Large intestine (tissue), 12 donors: Measurements from ENCODE around the gene MRAP2. TPM values are rescaled to one million over a fixed set of nuclear protein-coding genes. Genes with fewer than 3 reads are reported as not detected.

ENCODE experiments used
- DNase-seq, 2 donors: peaks; one replicate each; pipeline versions ENCODE4 v3.0.0 to v3.0.0-alpha.2; 2013
- H3K27ac ChIP-seq: one replicate; pipeline ENCODE4 v1.5.1; 2013; ENCODE audit warnings: low read length
- H3K27me3 ChIP-seq: 2 replicates; pipeline ENCODE4 v1.6.1; 2013; ENCODE audit warnings: low read length; ENCODE audit not compliant: control insufficient read depth, insufficient read depth
- H3K36me3 ChIP-seq: 2 replicates; pipeline ENCODE4 v1.6.1; 2013; ENCODE audit warnings: low read length; ENCODE audit not compliant: control insufficient read depth, insufficient read depth
- H3K4me1 ChIP-seq: one replicate; pipeline ENCODE4 v1.6.1; 2013; ENCODE audit warnings: low read length; ENCODE audit not compliant: control insufficient read depth, insufficient read depth
- H3K4me3 ChIP-seq: one replicate; pipeline ENCODE4 v1.5.1; 2013; ENCODE audit warnings: low read length
- H3K9me3 ChIP-seq: one replicate; pipeline ENCODE4 v1.6.1; 2013; ENCODE audit warnings: mild to moderate bottlenecking, low read depth, low read length, moderate library complexity; ENCODE audit not compliant: control insufficient read depth
- WGBS: methylation state at CpG from one replicate; pipeline ENCODE4 v1.1.5; 2013; ENCODE audit warnings: low lambda C conversion rate; ENCODE audit not compliant: insufficient coverage; 5-methylcytosine and 5-hydroxymethylcytosine counted together
- long read RNA-seq, 11 donors: transcript quantifications; one replicate each; lab custom pipeline, GENCODE V29; 2026
- polyA plus RNA-seq: library from polyadenylated mRNA; unstranded; fragments of 120-200 nt; gene quantifications from one replicate; pipeline ENCODE4 v1.2.1, GENCODE V29; 2013

MRAP2 gene, protein sequence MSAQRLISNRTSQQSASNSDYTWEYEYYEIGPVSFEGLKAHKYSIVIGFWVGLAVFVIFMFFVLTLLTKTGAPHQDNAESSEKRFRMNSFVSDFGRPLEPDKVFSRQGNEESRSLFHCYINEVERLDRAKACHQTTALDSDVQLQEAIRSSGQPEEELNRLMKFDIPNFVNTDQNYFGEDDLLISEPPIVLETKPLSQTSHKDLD
- polyA plus RNA-seq, result 1.7 TPM
- long read RNA-seq, donor 1, result 0 reads
- long read RNA-seq, donor 2, result 0 reads
- long read RNA-seq, donor 3, partial matches to known transcripts, result 0 of 1 reads
- long read RNA-seq, donor 3, other reads (novel, unspliced or antisense), result 0 of 1 reads
- long read RNA-seq, donor 4, result 0 reads
- long read RNA-seq, donor 5, result 0 reads
- long read RNA-seq, donor 6, partial matches to known transcripts, result 0 of 2 reads
- long read RNA-seq, donor 6, other reads (novel, unspliced or antisense), result 0 of 2 reads
- long read RNA-seq, donor 7, partial matches to known transcripts, result 0 of 2 reads
- long read RNA-seq, donor 7, other reads (novel, unspliced or antisense), result 0 of 2 reads
- long read RNA-seq, donor 8, partial matches to known transcripts, result 0 of 2 reads
- long read RNA-seq, donor 8, other reads (novel, unspliced or antisense), result 0 of 2 reads
- long read RNA-seq, donor 9, result 0 reads
- long read RNA-seq, donor 10, result 0 reads
- long read RNA-seq, donor 11, result 0 reads

DNA sequence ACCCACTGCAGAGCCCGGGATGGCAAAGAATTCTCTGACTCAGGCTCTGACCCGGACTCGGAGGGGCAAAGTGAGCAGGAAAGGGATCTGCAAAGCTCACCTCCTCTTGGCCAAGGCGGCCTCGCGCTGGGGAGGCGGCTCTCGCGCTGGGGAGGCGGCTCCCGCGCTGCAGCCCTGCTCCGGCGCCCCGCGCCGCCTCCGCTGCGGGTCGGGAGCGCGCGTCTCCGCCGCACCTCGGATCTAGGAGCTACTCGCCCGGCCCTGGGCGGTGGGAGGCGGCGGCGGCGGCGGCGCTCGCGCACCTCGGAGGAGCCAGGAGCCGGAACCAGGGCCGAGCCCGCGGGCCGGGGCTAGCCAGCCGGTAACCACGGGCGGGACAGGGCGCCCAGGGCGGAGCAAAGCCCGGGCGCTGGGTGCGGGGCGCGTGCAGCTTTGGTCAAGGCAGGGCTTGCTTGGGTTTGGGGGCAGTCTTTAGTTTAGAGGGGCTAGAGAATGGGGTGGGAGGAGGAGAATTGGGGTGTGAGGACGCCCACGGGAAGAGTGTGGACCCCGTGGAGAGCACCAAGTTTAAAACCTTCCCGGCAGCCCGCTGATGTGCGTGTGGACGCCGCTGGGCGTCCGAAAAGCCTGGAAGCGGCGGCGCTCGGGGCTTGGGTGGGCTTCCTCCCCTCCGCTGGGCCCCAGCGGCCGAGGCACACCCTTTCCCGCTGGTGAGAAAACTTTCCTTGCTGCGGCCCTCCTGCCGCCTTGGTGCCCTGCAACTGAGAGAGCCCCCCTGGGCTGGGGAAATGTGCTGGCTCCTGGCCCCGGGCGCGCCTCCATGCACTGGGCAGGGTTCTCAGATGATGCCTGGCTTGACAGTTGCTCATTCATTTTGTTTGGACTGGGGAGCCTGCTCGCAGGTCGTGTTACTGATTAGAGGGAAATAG, at the start of gene MRAP2:
MRAP2 (plus strand) TSS at position 250 of the 929 bp plus-strand sequence. CDS start 21,547 bp downstream, outside the sequence.
- H3K36me3 ChIP-seq, result no peaks in the 10 kb centered on the region
- peak within 1 kb of the TSS; percentile 52 for H3K4me3 ChIP-seq
- H3K27ac ChIP-seq, result no peak within 1 kb of the TSS
- no peaks in the 10 kb centered on the region for H3K4me1 ChIP-seq
- peak; percentile 31 to 57 for DNase-seq
- peaks cover 12% of the 10 kb centered on the region for H3K27me3 ChIP-seq
- no CpG with 5 or more reads among the region's 78 CpGs for WGBS
- H3K9me3 ChIP-seq, result peaks cover 8% of the 10 kb centered on the region

DNA sequence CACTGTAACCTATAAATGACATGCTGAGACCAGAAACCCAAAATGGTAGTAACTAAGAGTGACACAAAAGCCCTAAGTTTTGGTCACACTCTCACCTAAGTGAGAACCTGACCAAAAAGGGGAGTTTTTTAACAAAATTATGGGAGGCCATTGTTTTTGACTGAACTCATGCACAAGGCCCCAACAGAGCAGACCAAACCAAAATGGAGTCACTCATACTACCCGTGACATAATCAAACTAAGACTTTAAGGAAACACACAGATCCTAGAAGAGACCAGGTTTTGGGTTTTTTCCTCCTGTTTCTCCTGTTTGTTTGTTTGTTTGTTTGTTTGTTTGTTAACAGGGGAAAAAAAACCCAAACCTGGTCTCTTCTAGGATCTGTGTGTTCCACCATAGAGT, 49.2 kb upstream of the MRAP2 start:
- no peaks in the 10 kb centered on the region for H3K9me3 ChIP-seq
- H3K36me3 ChIP-seq, result no peaks in the 10 kb centered on the region
- no peak for DNase-seq
- H3K27ac ChIP-seq, result no peak overlapping the region
- no peaks in the 10 kb centered on the region for H3K4me1 ChIP-seq
- WGBS, result no CpG with 5 or more reads among the region's 1 CpG
- H3K27me3 ChIP-seq, result no peaks in the 10 kb centered on the region
- H3K4me3 ChIP-seq, result no peak overlapping the region

DNA sequence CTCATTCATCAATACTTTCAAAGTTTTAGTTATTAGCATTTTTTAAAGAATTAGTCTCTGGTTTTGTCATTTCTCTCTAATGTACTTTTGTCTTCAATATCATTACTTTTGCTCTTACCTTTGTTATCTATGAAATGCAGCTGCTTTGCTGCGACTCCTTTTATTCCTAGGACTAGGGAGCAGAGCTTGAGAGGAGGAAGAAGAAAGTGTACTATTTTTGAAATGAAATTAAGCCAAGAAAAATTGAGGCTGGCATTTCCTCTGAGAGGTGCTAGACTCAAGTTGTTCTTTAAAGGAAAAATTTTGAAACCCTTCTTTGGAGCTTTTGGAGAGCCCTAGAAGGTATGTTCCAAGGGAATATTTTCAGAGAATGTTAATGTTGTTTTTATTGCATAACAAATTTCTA, 48.3 kb upstream of the MRAP2 start:
- no peak overlapping the region for H3K4me3 ChIP-seq
- no peak overlapping the region for H3K27ac ChIP-seq
- no peaks in the 10 kb centered on the region for H3K27me3 ChIP-seq
- no CpG with 5 or more reads among the region's 1 CpG for WGBS
- H3K9me3 ChIP-seq, result no peaks in the 10 kb centered on the region
- DNase-seq, result no peak
- no peaks in the 10 kb centered on the region for H3K4me1 ChIP-seq
- no peaks in the 10 kb centered on the region for H3K36me3 ChIP-seq

DNA sequence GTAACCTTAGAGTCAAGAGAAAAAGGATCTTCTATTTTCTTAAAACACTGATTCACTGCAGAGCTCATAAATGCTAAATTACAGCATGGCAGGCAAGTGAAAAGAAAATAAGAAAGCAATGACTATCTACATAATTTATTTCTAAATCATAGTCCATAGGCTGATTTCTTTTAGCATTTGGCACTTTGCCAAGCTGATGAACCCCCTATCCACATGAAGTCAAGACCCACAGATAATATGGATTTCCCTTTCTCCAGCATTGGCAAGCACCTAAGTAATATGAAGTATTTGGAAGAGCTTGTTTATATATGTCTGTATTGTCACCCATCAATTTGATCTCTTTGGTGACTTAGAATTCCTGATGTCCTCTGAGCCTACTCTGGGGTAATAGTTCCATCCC, 47.9 kb upstream of the MRAP2 start:
- H3K36me3 ChIP-seq, result no peaks in the 10 kb centered on the region
- H3K27me3 ChIP-seq, result no peaks in the 10 kb centered on the region
- H3K9me3 ChIP-seq, result no peaks in the 10 kb centered on the region
- no peak overlapping the region for H3K27ac ChIP-seq
- H3K4me1 ChIP-seq, result no peaks in the 10 kb centered on the region
- no peak overlapping the region for H3K4me3 ChIP-seq
- DNase-seq, result no peak

DNA sequence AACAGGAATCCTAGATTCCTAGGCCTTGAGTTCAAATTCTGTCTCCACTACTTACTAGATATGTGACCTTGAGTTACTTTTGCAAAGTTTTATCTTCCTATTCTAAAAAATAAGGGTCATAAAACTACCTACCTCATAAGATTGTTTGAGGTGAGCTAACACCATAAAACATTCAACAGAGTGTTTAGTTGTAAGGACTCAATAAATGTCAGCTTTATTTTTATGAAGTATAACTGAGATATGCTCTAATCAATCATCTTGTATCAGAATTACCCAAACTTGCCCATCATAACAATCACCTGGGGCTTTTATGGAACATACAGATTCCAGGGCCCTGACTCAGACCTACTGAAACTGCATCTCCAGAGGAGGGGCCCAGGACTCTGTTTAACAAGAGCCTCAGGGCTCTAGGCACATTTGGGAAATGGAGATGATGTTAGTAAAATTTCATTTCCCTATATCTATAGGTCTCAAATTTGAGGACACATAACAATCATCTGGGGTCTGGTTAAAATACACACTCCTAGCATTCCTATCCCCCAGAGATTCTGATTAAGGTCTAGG, 35.5 kb upstream of the MRAP2 start:
- peaks cover 3% of the 10 kb centered on the region for H3K27me3 ChIP-seq
- no peak for DNase-seq
- H3K27ac ChIP-seq, result no peak overlapping the region
- no peaks in the 10 kb centered on the region for H3K36me3 ChIP-seq
- H3K9me3 ChIP-seq, result no peaks in the 10 kb centered on the region
- H3K4me3 ChIP-seq, result no peak overlapping the region
- H3K4me1 ChIP-seq, result no peaks in the 10 kb centered on the region

DNA sequence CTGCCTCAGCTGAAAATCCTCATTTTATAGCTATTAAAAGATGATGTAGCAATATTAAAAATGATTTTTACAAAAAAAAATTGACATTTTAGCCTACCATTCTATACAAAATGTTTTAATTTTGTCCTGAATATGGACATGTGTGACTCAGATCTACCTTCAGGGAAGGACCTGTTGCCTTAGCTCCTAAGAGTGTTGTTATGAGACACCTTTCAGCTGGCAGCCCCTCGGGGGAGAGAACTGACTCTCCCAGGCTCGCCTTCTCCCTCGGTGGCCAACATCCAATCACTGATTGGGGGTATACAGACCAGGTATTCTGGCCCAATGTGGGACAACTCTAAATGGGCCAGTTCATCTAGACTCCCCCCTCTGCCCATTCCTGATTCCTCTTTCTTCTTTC, 32.5 kb upstream of the MRAP2 start:
- H3K27me3 ChIP-seq, result peaks cover 3% of the 10 kb centered on the region
- no peak for DNase-seq
- no peak overlapping the region for H3K27ac ChIP-seq
- WGBS, result no CpG with 5 or more reads among the region's 3 CpGs
- no peaks in the 10 kb centered on the region for H3K36me3 ChIP-seq
- no peaks in the 10 kb centered on the region for H3K9me3 ChIP-seq
- no peak overlapping the region for H3K4me3 ChIP-seq
- no peaks in the 10 kb centered on the region for H3K4me1 ChIP-seq

DNA sequence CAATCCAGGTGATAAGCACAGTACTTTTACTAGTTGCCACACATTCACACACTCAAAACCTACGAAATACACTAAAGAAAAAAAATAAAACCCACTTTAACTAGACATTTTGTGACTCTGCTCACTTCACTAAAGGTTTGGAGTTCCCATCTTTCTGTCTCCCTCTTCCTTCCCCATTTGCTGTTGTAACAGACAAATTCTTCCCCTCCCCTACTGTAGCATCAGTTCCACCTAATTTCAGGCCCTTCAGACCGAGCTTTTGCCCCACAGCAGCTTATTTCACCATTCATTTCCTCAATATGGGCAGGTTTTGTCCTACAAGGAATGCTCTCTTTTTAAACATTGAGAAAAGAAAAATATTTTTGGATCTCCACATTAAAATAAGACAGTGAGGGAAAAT, 31.3 kb upstream of the MRAP2 start:
- no peak overlapping the region for H3K4me3 ChIP-seq
- no peak for DNase-seq
- peaks cover 3% of the 10 kb centered on the region for H3K27me3 ChIP-seq
- H3K27ac ChIP-seq, result no peak overlapping the region
- no peaks in the 10 kb centered on the region for H3K4me1 ChIP-seq
- WGBS, result no CpG with 5 or more reads among the region's 2 CpGs
- H3K36me3 ChIP-seq, result no peaks in the 10 kb centered on the region
- no peaks in the 10 kb centered on the region for H3K9me3 ChIP-seq

DNA sequence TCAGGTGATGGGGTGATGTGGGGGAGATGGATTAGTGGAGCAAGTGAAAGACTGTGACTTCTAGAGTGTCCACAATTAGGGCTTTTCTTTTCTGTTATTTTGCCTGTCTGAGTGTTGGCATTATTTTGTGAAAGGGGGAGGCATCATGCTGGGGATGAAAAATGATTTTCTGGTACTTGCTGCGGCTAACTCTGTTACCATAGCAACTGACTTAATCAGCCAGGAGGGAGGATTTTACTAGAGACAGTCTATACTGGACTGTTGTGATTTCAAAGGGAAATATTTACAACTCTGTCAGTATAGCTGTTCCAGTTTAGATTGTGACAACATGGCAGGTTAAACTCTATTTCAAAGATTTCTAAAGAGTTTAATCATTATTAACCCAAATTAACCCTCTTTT, 30.4 kb upstream of the MRAP2 start:
- no CpG with 5 or more reads among the region's 1 CpG for WGBS

DNA sequence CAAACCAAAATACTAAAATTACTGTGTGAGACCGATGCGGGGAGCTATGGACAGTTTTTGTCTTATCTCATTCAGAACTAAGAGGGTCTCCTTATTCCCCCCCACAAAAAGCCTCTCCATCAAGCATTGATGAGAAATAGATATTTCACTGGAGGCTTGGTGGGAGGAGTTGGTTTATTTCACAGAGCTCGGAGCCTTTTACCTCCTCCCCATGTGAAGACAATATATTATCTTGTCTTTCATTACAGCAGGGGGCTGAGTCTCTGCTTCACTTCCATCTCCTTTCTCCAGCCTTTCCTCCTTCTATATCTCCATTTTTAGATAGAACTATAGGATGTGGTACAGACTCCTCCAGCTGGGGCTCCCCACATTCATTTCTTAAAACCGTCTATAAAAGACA, 29.9 kb upstream of the MRAP2 start:
- Histone ChIP-seq H3K9me3 (no peaks in the 10 kb centered on the region), H3K4me1 (no peaks in the 10 kb centered on the region), H3K36me3 (no peaks in the 10 kb centered on the region), H3K27me3 (peaks cover 3% of the 10 kb centered on the region), H3K4me3 (no peak overlapping the region), H3K27ac (no peak overlapping the region)
- WGBS, result 86% methylated on average over 2 of the region's 4 CpGs
- no peak for DNase-seq

More for the DNA sequence above, 30.4 kb upstream of the MRAP2 start:
- DNase-seq, result no peak
- H3K27me3 ChIP-seq, result peaks cover 3% of the 10 kb centered on the region
- no peak overlapping the region for H3K27ac ChIP-seq
- no peak overlapping the region for H3K4me3 ChIP-seq
- no peaks in the 10 kb centered on the region for H3K36me3 ChIP-seq
- no peaks in the 10 kb centered on the region for H3K9me3 ChIP-seq
- no peaks in the 10 kb centered on the region for H3K4me1 ChIP-seq

DNA sequence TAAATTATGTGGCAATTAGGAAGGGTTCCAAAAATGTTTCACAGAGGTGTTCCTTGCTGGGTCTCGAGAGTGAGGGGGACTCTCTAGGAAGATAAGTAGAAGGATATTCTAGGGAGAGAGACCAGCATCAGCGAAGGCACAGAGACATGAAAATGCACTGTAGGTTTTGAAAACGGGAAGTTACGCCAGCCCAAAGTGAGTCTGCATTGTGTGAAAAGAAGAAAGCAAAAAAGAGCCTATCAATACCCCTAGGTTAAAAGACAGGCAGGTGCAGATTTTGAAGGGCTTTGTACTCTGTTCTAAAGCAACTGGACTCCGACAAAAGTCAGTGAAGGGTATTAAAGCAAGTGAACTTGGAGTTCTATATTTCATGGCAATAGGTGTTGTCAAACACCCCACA, 25.7 kb upstream of the MRAP2 start:
- WGBS, result 100% methylated on average over 2 of the region's 5 CpGs
- Histone ChIP-seq H3K9me3 (no peaks in the 10 kb centered on the region), H3K27ac (no peak overlapping the region), H3K4me1 (no peaks in the 10 kb centered on the region), H3K4me3 (no peak overlapping the region), H3K36me3 (no peaks in the 10 kb centered on the region), H3K27me3 (no peaks in the 10 kb centered on the region)
- no peak for DNase-seq
